ENCODE measurements around the gene MCTP2.

Gene MCTP2

GRCh38 chr15:94297558-94297957 is 66.2 kb downstream of the MCTP2 start:
- no peak for DNase-seq (ENCODE audit: extremely low read depth, low read depth)
- no peak for TF ChIP-seq CTCF (IDR thresholded peaks at IDR 0.05; ENCODE audit: low read depth, low read length, missing control alignments)
- no peak overlapping the region for H3K4me3 ChIP-seq (replicated peaks; ENCODE audit: low read depth, low read length)

- no peak for TF ChIP-seq CTCF (IDR thresholded peaks at IDR 0.05; ENCODE audit: low read depth, low read length, missing control alignments)
- H3K4me3 ChIP-seq (replicated peaks; ENCODE audit: low read depth, low read length): no peak overlapping the region
- no peak for DNase-seq (ENCODE audit: extremely low read depth, low read depth)
These were observed 67.0 kb downstream of the MCTP2 start for GRCh38 chr15:94298364-94298763.

GRCh38 chr15:94300612-94301011 is 69.3 kb downstream of the MCTP2 start:
- no peak for TF ChIP-seq CTCF (IDR thresholded peaks at IDR 0.05; ENCODE audit: low read depth, low read length, missing control alignments)
- H3K4me3 ChIP-seq (replicated peaks; ENCODE audit: low read depth, low read length): no peak overlapping the region
- DNase-seq (ENCODE audit: extremely low read depth, low read depth): no peak

- no peak for DNase-seq (ENCODE audit: extremely low read depth, low read depth)
- no peak overlapping the region for H3K4me3 ChIP-seq (replicated peaks; ENCODE audit: low read depth, low read length)
- TF ChIP-seq CTCF (IDR thresholded peaks at IDR 0.05; ENCODE audit: low read depth, low read length, missing control alignments): no peak
These were observed 73.8 kb downstream of the MCTP2 start for GRCh38 chr15:94305133-94305532.

GRCh38 chr15:94306700-94307650 is 75.6 kb downstream of the MCTP2 start:
- no peak overlapping the region for H3K4me3 ChIP-seq (replicated peaks; ENCODE audit: low read depth, low read length)
- no peak for DNase-seq (ENCODE audit: extremely low read depth, low read depth)
- no peak for TF ChIP-seq CTCF (IDR thresholded peaks at IDR 0.05; ENCODE audit: low read depth, low read length, missing control alignments)

- no peak overlapping the region for H3K4me3 ChIP-seq (replicated peaks; ENCODE audit: low read depth, low read length)
These were observed 81.6 kb downstream of the MCTP2 start for GRCh38 chr15:94312946-94313345.

More at GRCh38 chr15:94312946-94313345, 81.6 kb downstream of the MCTP2 start:
- DNase-seq (ENCODE audit: extremely low read depth, low read depth): no peak
- no peak for TF ChIP-seq CTCF (IDR thresholded peaks at IDR 0.05; ENCODE audit: low read depth, low read length, missing control alignments)

All from HFF-Myc (cell line).